ENCODE measurements around the gene AXIN1. TPM values are rescaled to one million over a fixed set of nuclear protein-coding genes. Genes with fewer than 3 reads are reported as not detected.
A peak's percentile ranks its signal among the peaks of the same experiment; 100 is the strongest.
"Not testable (repeated sequence)": the region's sequence is repeated elsewhere in the genome, so short reads cannot be mapped to it uniquely, and the experiment has no call there.

Gene AXIN1
- total RNA-seq, 1 experiment from 2014 or later: 53.3 TPM

- ATAC-seq; H3K27me3 ChIP-seq (ENCODE audit: control insufficient read depth, insufficient read depth, low read length); DNase-seq (ENCODE audit: low read depth, low spot score); POLR2A ChIA-PET; H3K36me3 ChIP-seq (ENCODE audit: control insufficient read depth, insufficient read depth, low read length); CTCF ChIA-PET; BruUV-seq (replicated peaks); H3K9me3 ChIP-seq (ENCODE audit: control insufficient read depth, insufficient read depth, low read depth, low read length); in situ Hi-C loops (cut with HindIII; ENCODE audit: low pct_unique_long_range_greater_than_20kb, low sequenced_read_pairs): not testable (repeated sequence)
- TF ChIP-seq CTCF (IDR thresholded peaks at IDR 0.05): peak; percentile 50
- H3K4me3 ChIP-seq (ENCODE audit: low read depth in 2 of 2, low read length in 2 of 2): peak overlapping the region in 1 of 2 experiments; percentile 31; a peak in 2 of 4 replicates
- peak overlapping the region; percentile 77 for H3K27ac ChIP-seq (ENCODE audit: low read length)
- intact Hi-C loops (cut with micrococcal nuclease; ENCODE audit: unreplicated experiment): loop anchor here (5.0 kb wide), 1 partner anchor 119 kb away; no protein-coding TSS in a partner anchor
- H3K4me1 ChIP-seq (ENCODE audit: control insufficient read depth, insufficient read depth, low read length): peaks cover 39% of the 10 kb centered on the region
These were observed 35.5 kb upstream of the AXIN1 start for GRCh38 chr16:387761-388666.

- BruUV-seq (replicated peaks): no TSS peak
These were observed 34.2 kb upstream of the AXIN1 start for GRCh38 chr16:386641-387156.

More at GRCh38 chr16:386641-387156, 34.2 kb upstream of the AXIN1 start:
- H3K27me3 ChIP-seq (ENCODE audit: control insufficient read depth, insufficient read depth, low read length): no peaks in the 10 kb centered on the region
- DNase-seq (ENCODE audit: low read depth, low spot score) (no peak), ATAC-seq (no peak)
- peaks cover 43% of the 10 kb centered on the region for H3K4me1 ChIP-seq (ENCODE audit: control insufficient read depth, insufficient read depth, low read length)
- ChIA-PET POLR2A (interaction anchor here (0.7 to 0.9 kb wide), 3 partner anchors 30 to 213 kb away, joined by 3 to 8 read pairs (median 4); no protein-coding TSS in a partner anchor), CTCF (interaction anchor here (0.6 to 0.7 kb wide), 3 partner anchors 10 to 102 kb away, joined by 9 to 13 read pairs (median 9); no protein-coding TSS in a partner anchor)
- in situ Hi-C loops (cut with HindIII; ENCODE audit: low pct_unique_long_range_greater_than_20kb, low sequenced_read_pairs) (no loop called here), intact Hi-C loops (cut with micrococcal nuclease; ENCODE audit: unreplicated experiment) (loop anchor here (5.0 kb wide), 1 partner anchor 121 kb away; no protein-coding TSS in a partner anchor)
- TF ChIP-seq CTCF (IDR thresholded peaks at IDR 0.05) (peak; percentile 29; the same call in 1 of the 2 replicates), REST (IDR thresholded peaks at IDR 0.05; ENCODE audit: insufficient read depth in 1 of 2, low read depth in 2 of 2, low read length in 1 of 2) (no peak)
- no peaks in the 10 kb centered on the region for H3K9me3 ChIP-seq (ENCODE audit: control insufficient read depth, insufficient read depth, low read depth, low read length)
- no peaks in the 10 kb centered on the region for H3K36me3 ChIP-seq (ENCODE audit: control insufficient read depth, insufficient read depth, low read length)
- no peak overlapping the region for H3K4me3 ChIP-seq (ENCODE audit: low read depth in 2 of 2, low read length in 2 of 2)
- peak overlapping the region; percentile 80 for H3K27ac ChIP-seq (ENCODE audit: low read length)
